Neural progenitor cell (in vitro differentiated cells): Measurements from ENCODE around the gene CTXN1. TPM values are rescaled to one million over a fixed set of nuclear protein-coding genes. Genes with fewer than 3 reads are reported as not detected.
"Not testable (repeated sequence)": the region's sequence is repeated elsewhere in the genome, so short reads cannot be mapped to it uniquely, and the experiment has no call there.

Experiments
- DNase-seq: peaks from one replicate; pipeline ENCODE4 v3.0.0-alpha.2; 2016; ENCODE audit warnings: low spot score
- H2AFZ ChIP-seq: fragments of 200-600 bp; sonication (generic); replicated peaks from 2 replicates; pipeline ENCODE4 v1.6.1; 2016; ENCODE audit warnings: antibody characterized with exemption
- H3F3A ChIP-seq: fragments of 200-600 bp; sonication (generic); 2 replicates; pipeline ENCODE4 v1.6.1; 2016; ENCODE audit warnings: antibody characterized with exemption, low read depth
- H3K27ac ChIP-seq: fragments of 200-600 bp; sonication (generic); 2 replicates; pipeline ENCODE4 v1.5.1; 2016; ENCODE audit warnings: mild to moderate bottlenecking
- H3K27me3 ChIP-seq: fragments of 200-600 bp; sonication (generic); 2 replicates; pipeline ENCODE4 v1.6.1; 2016; ENCODE audit warnings: mild to moderate bottlenecking, moderate library complexity
- H3K36me3 ChIP-seq: fragments of 200-600 bp; sonication (generic); 2 replicates; pipeline ENCODE4 v1.5.1; 2016
- H3K4me1 ChIP-seq: fragments of 200-600 bp; sonication (generic); 2 replicates; pipeline ENCODE4 v1.6.1; 2016; ENCODE audit warnings: mixed run types
- H3K4me2 ChIP-seq: fragments of 200-600 bp; sonication (generic); 2 replicates; pipeline ENCODE4 v1.6.1; 2016
- H3K4me3 ChIP-seq: fragments of 200-600 bp; sonication (generic); 2 replicates; pipeline ENCODE4 v1.5.1; 2016
- H3K79me2 ChIP-seq: fragments of 200-600 bp; sonication (generic); 2 replicates; pipeline ENCODE4 v1.6.1; 2016; ENCODE audit warnings: low read depth
- H3K9ac ChIP-seq: fragments of 200-600 bp; sonication (generic); 2 replicates; pipeline ENCODE4 v1.6.1; 2016
- H3K9me3 ChIP-seq: fragments of 200-600 bp; sonication (generic); 2 replicates; pipeline ENCODE4 v1.5.1; 2016; ENCODE audit warnings: low read depth
- H4K20me1 ChIP-seq: fragments of 200-600 bp; sonication (generic); 2 replicates; pipeline ENCODE4 v1.6.1; 2016; ENCODE audit warnings: low read depth
- H3K27ac Mint-ChIP-seq: 3 replicates; pipeline ENCODE4 v1.8.0; 2021; ENCODE audit warnings: mixed read lengths
- H3K27me3 Mint-ChIP-seq: 2 replicates; pipeline ENCODE4 v1.8.0; 2022; ENCODE audit warnings: low read depth, mild to moderate bottlenecking, inconsistent platforms, moderate library complexity, mixed read lengths; ENCODE audit not compliant: insufficient read depth
- H3K36me3 Mint-ChIP-seq: 3 replicates; pipeline ENCODE4 v1.8.0; 2021; ENCODE audit warnings: mixed read lengths
- H3K4me1 Mint-ChIP-seq: 3 replicates; pipeline ENCODE4 v1.8.0; 2021; ENCODE audit warnings: mixed read lengths
- H3K4me3 Mint-ChIP-seq: 3 replicates; pipeline ENCODE4 v1.8.0; 2021; ENCODE audit warnings: mild to moderate bottlenecking, moderate library complexity, mixed read lengths
- H3K9me3 Mint-ChIP-seq: 3 replicates; pipeline ENCODE4 v1.8.0; 2020; ENCODE audit warnings: mixed read lengths
- EZH2 ChIP-seq: fragments of 200-600 bp; sonication (generic); IDR thresholded peaks from 2 replicates; pipeline ENCODE4 v1.6.1; 2017; ENCODE audit warnings: antibody characterized with exemption, mild to moderate bottlenecking, moderate library complexity
- EZH2phosphoT487 ChIP-seq: fragments of 200-600 bp; sonication (generic); IDR thresholded peaks from 2 replicates; pipeline ENCODE4 v1.6.1; 2017; ENCODE audit warnings: antibody characterized with exemption
- total RNA-seq: library from RNA; depleted of rRNA; stranded (reverse); fragments of >200 nt; gene quantifications from 2 replicates; pipeline ENCODE4 v1.2.3, GENCODE V29; 2015; ENCODE audit warnings: low replicate concordance
- TF ChIP-seq, protein P1 (sequence below): fragments of 200-600 bp; sonication (generic); IDR thresholded peaks from 2 replicates; pipeline ENCODE4 v1.5.1; 2017; ENCODE audit warnings: antibody characterized with exemption, mild to moderate bottlenecking

The CTXN1 gene
- total RNA-seq, 1 donor from 2014 or later = 3.7 TPM

GRCh38 chr19:7895565-7895964, 30.4 kb downstream of the CTXN1 start:
- no peak for DNase-seq
- Histone ChIP-seq H2AFZ (no peak overlapping the region), H3K4me1 (no peaks in the 10 kb centered on the region), H3K9me3 (no peaks in the 10 kb centered on the region), H4K20me1 (no peaks in the 10 kb centered on the region), H3K79me2 (no peaks in the 10 kb centered on the region), H3K4me3 (no peak overlapping the region), H3K9ac (no peak overlapping the region), H3K4me2 (no peak overlapping the region), H3K27ac (no peak overlapping the region), H3K36me3 (no peaks in the 10 kb centered on the region), H3K27me3 (no peaks in the 10 kb centered on the region), H3F3A (no peaks in the 10 kb centered on the region)
- H3K4me3 Mint-ChIP-seq = no peak overlapping the region
- H3K9me3 Mint-ChIP-seq = no peaks in the 10 kb centered on the region
- TF ChIP-seq EZH2phosphoT487 (no peak), EZH2 (no peak)
- TF ChIP-seq, protein P1, sequence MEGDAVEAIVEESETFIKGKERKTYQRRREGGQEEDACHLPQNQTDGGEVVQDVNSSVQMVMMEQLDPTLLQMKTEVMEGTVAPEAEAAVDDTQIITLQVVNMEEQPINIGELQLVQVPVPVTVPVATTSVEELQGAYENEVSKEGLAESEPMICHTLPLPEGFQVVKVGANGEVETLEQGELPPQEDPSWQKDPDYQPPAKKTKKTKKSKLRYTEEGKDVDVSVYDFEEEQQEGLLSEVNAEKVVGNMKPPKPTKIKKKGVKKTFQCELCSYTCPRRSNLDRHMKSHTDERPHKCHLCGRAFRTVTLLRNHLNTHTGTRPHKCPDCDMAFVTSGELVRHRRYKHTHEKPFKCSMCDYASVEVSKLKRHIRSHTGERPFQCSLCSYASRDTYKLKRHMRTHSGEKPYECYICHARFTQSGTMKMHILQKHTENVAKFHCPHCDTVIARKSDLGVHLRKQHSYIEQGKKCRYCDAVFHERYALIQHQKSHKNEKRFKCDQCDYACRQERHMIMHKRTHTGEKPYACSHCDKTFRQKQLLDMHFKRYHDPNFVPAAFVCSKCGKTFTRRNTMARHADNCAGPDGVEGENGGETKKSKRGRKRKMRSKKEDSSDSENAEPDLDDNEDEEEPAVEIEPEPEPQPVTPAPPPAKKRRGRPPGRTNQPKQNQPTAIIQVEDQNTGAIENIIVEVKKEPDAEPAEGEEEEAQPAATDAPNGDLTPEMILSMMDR = no peak
- peaks cover 5% of the 10 kb centered on the region for H3K4me1 Mint-ChIP-seq
- no peaks in the 10 kb centered on the region for H3K36me3 Mint-ChIP-seq
- H3K27me3 Mint-ChIP-seq = peaks cover 4% of the 10 kb centered on the region
- H3K27ac Mint-ChIP-seq = no peak overlapping the region

DNA sequence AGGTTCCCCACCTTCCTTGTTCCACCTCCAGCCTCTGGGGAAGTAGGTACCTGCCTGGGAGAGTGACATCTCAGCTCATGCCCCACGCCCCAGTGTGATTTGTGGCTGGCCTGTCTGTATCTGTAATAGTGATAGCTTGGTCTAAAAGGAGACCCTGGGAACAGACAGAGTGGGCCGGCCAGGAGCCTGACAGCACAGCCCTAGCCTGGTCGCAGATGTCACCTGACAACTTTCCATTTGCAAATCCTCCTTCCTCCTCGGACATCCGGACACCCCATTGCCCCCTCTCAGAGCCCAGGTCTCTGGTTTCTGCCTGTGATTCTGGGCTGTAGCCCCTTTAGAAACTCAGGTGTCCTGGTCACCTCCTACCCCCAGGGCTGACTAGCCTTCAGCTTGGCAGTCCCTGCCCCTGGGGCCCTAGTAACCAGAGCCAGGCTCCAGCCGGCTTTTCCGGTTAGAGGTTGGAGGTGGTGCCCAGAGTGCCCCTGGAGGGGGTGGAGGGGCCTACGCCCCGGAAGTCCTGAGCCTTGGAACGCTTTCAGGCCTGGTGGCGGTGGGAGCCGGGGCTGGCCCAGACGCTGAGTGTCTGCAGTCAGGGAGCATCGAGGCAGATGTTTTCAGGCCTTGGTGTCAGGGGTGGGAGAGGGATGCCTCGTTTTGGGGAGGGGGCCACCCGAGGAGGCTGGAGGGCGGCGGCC, 31.2 kb downstream of the CTXN1 start:
- no peaks in the 10 kb centered on the region for H3F3A ChIP-seq
- H4K20me1 ChIP-seq = no peaks in the 10 kb centered on the region
- TF ChIP-seq, protein P1 = no peak
- no peak for TF ChIP-seq EZH2
- no peak for TF ChIP-seq EZH2phosphoT487
- H2AFZ ChIP-seq = no peak overlapping the region
- peaks cover 6% of the 10 kb centered on the region for H3K27me3 ChIP-seq
- no peaks in the 10 kb centered on the region for H3K4me1 ChIP-seq
- H3K9me3 ChIP-seq = no peaks in the 10 kb centered on the region
- no peak overlapping the region for H3K27ac Mint-ChIP-seq
- H3K79me2 ChIP-seq = no peaks in the 10 kb centered on the region
- DNase-seq = no peak
- H3K4me2 ChIP-seq = no peak overlapping the region
- no peaks in the 10 kb centered on the region for H3K36me3 Mint-ChIP-seq
- no peak overlapping the region for H3K4me3 ChIP-seq
- peaks cover 3% of the 10 kb centered on the region for H3K27me3 Mint-ChIP-seq
- H3K9me3 Mint-ChIP-seq = no peaks in the 10 kb centered on the region
- H3K36me3 ChIP-seq = no peaks in the 10 kb centered on the region
- no peak overlapping the region for H3K4me3 Mint-ChIP-seq
- peak overlapping the region; percentile 37 for H3K9ac ChIP-seq
- H3K27ac ChIP-seq = no peak overlapping the region
- H3K4me1 Mint-ChIP-seq = peaks cover 5% of the 10 kb centered on the region

- not testable (repeated sequence) for H3K4me3 Mint-ChIP-seq, DNase-seq, H3F3A ChIP-seq, H3K4me1 Mint-ChIP-seq, H3K36me3 ChIP-seq, H3K79me2 ChIP-seq, H3K9me3 Mint-ChIP-seq, H2AFZ ChIP-seq, H3K27ac ChIP-seq, H3K4me3 ChIP-seq, H4K20me1 ChIP-seq, H3K27me3 Mint-ChIP-seq, H3K4me1 ChIP-seq, H3K36me3 Mint-ChIP-seq, H3K4me2 ChIP-seq, H3K9ac ChIP-seq, H3K27ac Mint-ChIP-seq, H3K9me3 ChIP-seq
- H3K27me3 ChIP-seq = peaks cover 18% of the 10 kb centered on the region
Observed at GRCh38 chr19:7893362-7894101, 32.4 kb downstream of the CTXN1 start.

DNA sequence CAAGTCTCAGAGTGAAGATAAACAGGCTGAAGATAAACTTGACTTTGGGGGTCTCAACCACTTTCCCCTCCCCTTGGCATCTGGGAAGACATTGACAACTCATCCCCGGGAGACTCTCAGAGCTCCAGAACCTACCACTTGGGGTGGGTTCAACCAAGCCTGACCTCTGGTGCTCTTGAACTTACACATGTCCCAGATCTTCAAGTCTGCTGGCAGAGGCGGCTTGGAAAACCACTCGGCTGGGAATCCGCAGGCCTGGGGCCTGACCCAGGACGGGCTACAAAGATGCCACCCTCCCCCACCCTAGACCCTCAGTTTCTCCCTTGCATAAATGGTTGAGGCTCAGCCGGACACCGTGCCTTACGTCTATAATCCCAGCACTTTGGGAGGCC, 37.1 kb downstream of the CTXN1 start:
- Mint-ChIP-seq H3K9me3 (no peaks in the 10 kb centered on the region), H3K27ac (no peak overlapping the region), H3K27me3 (peaks cover 20% of the 10 kb centered on the region), H3K4me1 (peaks cover 11% of the 10 kb centered on the region), H3K4me3 (peak overlapping the region; percentile 59), H3K36me3 (no peaks in the 10 kb centered on the region)
- no peak overlapping the region for H3K9ac ChIP-seq
- peak overlapping the region; percentile 88 for H3K4me2 ChIP-seq
- no peaks in the 10 kb centered on the region for H4K20me1 ChIP-seq
- H3K4me1 ChIP-seq = no peaks in the 10 kb centered on the region
- peaks cover 44% of the 10 kb centered on the region for H3K27me3 ChIP-seq
- TF ChIP-seq EZH2 = no peak
- TF ChIP-seq, protein P1 = no peak
- H3K4me3 ChIP-seq = peak overlapping the region; percentile 50
- no peak overlapping the region for H2AFZ ChIP-seq
- peaks cover 7% of the 10 kb centered on the region for H3F3A ChIP-seq
- H3K27ac ChIP-seq = no peak overlapping the region
- no peaks in the 10 kb centered on the region for H3K79me2 ChIP-seq
- DNase-seq = no peak
- no peaks in the 10 kb centered on the region for H3K9me3 ChIP-seq
- no peaks in the 10 kb centered on the region for H3K36me3 ChIP-seq
